Measurements from ENCODE around the gene ADGB. TPM values are rescaled to one million over a fixed set of nuclear protein-coding genes. Genes with fewer than 3 reads are reported as not detected.

ADGB gene
- total RNA-seq, 1 donor from 2014 or later, result 0.31 TPM

- Mint-ChIP-seq H3K36me3 (no peaks in the 10 kb centered on the region), H3K4me1 (ENCODE audit: unreplicated experiment) (peaks cover 11% of the 10 kb centered on the region), H3K27me3 (no peaks in the 10 kb centered on the region), H3K27ac (no peak overlapping the region), H3K4me3 (no peak overlapping the region), H3K9me3 (no peaks in the 10 kb centered on the region)
- no peak for DNase-seq (ENCODE audit: extremely low spot score, unreplicated experiment)
- no peak for TF ChIP-seq CTCF (conservative IDR thresholded peaks at IDR 0.05)
Observed at GRCh38 chr6:146861029-146861563, 262.3 kb downstream of the ADGB start.

DNA sequence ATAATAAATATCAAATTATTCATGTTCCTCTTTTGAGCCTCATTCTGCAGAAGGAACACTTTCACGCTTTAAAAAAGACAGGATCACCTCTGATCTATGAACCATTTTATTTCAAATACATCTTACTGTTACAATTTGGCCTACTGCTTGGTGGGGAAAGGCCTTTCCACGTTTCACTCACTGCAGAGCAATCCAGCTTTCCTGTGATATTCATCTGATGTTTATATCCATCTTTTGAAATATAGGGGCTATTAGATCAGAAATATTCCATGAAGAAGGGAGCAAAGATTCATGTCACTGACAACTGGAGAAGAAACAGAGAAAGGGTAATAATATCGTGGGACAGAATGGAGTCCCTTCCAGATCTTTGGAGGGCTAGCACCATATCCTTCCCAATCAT lies 262.9 kb downstream of the ADGB start:
- Mint-ChIP-seq H3K9me3 (peaks cover 3% of the 10 kb centered on the region), H3K4me3 (no peak overlapping the region), H3K27ac (no peak overlapping the region), H3K4me1 (ENCODE audit: unreplicated experiment) (peaks cover 12% of the 10 kb centered on the region), H3K36me3 (no peaks in the 10 kb centered on the region), H3K27me3 (no peaks in the 10 kb centered on the region)
- no peak for DNase-seq (ENCODE audit: extremely low spot score, unreplicated experiment)
- TF ChIP-seq CTCF (conservative IDR thresholded peaks at IDR 0.05), result no peak

DNA sequence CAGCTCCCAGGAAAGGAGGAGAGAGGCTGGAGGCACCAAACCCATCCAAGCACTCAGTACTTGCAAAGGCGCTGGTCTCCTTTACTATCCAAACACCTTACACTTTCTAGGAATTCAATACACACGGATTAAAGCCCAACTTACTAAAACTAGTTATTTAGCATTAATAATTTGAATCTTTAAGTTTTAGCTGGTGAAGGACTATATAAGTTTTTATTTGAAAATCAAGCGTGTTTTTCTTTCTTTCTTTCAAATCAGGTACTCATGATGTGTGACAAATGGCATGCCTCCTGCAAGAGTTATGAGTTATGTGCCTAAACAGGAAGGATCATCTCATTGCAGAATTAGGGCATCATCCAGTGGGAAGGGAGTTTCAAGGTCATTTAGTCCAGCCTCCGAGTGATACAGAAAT lies 263.7 kb downstream of the ADGB start:
- no peak overlapping the region for H3K27ac Mint-ChIP-seq
- H3K4me1 Mint-ChIP-seq (ENCODE audit: unreplicated experiment), result peaks cover 12% of the 10 kb centered on the region
- no peak overlapping the region for H3K4me3 Mint-ChIP-seq
- H3K36me3 Mint-ChIP-seq, result no peaks in the 10 kb centered on the region
- H3K27me3 Mint-ChIP-seq, result no peaks in the 10 kb centered on the region
- no peak for DNase-seq (ENCODE audit: extremely low spot score, unreplicated experiment)
- H3K9me3 Mint-ChIP-seq, result peaks cover 5% of the 10 kb centered on the region
- no peak for TF ChIP-seq CTCF (conservative IDR thresholded peaks at IDR 0.05)

DNA sequence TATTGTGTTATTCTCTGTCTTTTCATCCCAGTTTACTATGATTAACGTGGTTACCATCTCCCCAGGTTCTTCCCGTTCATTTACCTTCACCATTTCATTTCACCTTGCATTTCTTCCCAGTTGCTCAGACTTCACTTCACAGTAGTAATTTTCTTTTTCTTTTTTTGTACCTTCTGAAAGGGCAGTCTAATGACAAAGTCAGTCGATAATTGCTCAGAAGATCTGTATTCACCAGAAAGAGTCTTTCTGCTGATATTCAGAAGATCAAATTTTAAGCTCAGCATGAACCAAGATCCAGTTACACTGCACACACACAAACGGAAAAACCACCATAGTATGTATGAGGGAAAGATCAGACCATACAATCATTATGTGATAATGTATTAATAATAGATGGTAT lies 265.5 kb downstream of the ADGB start:
- Mint-ChIP-seq H3K27ac (no peak overlapping the region), H3K27me3 (no peaks in the 10 kb centered on the region), H3K4me1 (ENCODE audit: unreplicated experiment) (peaks cover 8% of the 10 kb centered on the region), H3K9me3 (peaks cover 5% of the 10 kb centered on the region), H3K4me3 (no peak overlapping the region), H3K36me3 (no peaks in the 10 kb centered on the region)
- no peak for DNase-seq (ENCODE audit: extremely low spot score, unreplicated experiment)
- no peak for TF ChIP-seq CTCF (conservative IDR thresholded peaks at IDR 0.05)

DNA sequence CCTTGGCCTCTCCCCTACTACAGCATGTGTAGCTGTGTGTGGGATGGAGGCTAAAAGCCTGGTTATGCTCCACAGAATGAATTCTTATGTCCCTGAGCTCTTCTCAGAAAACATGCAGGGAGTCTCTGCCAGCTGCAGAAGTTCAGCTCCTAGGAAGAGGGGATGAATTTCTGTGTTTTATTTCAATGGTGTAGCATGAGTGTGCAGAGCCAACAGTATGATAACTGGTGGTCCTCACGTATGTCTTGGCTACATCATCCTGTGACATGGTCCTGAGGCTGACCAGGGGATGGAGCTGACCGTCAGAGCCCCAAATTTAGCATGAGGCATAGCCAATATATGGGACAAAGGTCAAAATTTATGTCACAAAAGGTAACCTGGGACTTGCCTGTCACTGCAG lies 266.1 kb downstream of the ADGB start:
- TF ChIP-seq CTCF (conservative IDR thresholded peaks at IDR 0.05), result no peak
- H3K27me3 Mint-ChIP-seq, result no peaks in the 10 kb centered on the region
- H3K27ac Mint-ChIP-seq, result no peak overlapping the region
- peaks cover 5% of the 10 kb centered on the region for H3K9me3 Mint-ChIP-seq
- peaks cover 8% of the 10 kb centered on the region for H3K4me1 Mint-ChIP-seq (ENCODE audit: unreplicated experiment)
- no peaks in the 10 kb centered on the region for H3K36me3 Mint-ChIP-seq
- H3K4me3 Mint-ChIP-seq, result no peak overlapping the region
- no peak for DNase-seq (ENCODE audit: extremely low spot score, unreplicated experiment)

Other genes starting within 250 kb of the ADGB start
- gene RAB32, start 55.1 kb upstream of the ADGB start, total RNA-seq (ENCODE audit: low replicate concordance), result 19.1 and 21.9 TPM in 2 replicates